ENCODE data around the gene CRLF2. TPM values are rescaled to one million over a fixed set of nuclear protein-coding genes. Genes with fewer than 3 reads are reported as not detected.

The CRLF2 gene
- total RNA-seq, 1 experiment from 2014 or later: 0.34 TPM

DNA sequence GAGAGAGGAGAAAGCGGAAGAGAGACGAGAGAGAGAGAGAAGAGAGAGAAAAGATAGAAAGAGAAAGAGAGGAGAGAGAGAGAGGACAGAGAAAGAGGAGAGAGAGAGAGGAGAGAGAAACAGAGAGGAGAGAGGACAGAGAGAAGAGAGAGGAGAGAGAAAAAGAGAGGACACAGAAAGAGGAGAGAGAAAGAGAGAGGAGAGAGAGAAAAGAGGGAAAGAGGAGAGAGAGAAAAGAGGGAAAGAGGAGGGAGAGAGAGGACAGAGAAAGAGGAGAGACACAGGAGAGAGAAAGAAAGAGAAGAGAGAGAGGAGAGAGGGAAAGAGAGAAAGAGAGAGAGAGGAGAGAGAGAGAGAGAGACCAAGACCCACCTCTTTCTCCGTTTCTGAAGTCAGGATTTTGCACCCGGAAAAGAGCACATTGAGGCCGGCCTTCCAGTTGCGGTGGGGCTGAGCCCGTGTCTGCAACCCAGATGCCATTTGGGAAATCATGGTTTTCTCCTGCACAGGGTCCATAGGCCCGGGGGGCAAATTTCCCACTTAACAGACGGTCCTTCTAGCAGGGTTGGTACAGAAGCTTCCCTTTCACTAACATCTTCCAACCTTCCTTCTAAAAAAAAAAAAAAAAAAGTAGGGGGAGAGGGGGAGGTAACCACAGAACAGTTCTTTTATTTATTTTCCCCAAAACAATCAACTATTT lies 60.9 kb downstream of the CRLF2 start (continued):
- TF ChIP-seq, protein P1, sequence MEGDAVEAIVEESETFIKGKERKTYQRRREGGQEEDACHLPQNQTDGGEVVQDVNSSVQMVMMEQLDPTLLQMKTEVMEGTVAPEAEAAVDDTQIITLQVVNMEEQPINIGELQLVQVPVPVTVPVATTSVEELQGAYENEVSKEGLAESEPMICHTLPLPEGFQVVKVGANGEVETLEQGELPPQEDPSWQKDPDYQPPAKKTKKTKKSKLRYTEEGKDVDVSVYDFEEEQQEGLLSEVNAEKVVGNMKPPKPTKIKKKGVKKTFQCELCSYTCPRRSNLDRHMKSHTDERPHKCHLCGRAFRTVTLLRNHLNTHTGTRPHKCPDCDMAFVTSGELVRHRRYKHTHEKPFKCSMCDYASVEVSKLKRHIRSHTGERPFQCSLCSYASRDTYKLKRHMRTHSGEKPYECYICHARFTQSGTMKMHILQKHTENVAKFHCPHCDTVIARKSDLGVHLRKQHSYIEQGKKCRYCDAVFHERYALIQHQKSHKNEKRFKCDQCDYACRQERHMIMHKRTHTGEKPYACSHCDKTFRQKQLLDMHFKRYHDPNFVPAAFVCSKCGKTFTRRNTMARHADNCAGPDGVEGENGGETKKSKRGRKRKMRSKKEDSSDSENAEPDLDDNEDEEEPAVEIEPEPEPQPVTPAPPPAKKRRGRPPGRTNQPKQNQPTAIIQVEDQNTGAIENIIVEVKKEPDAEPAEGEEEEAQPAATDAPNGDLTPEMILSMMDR (IDR thresholded peaks at IDR 0.05 in 2 of 3, conservative IDR thresholded peaks at IDR 0.05 in 1 of 3; ENCODE audit: borderline replicate concordance in 1 of 3, insufficient read depth in 1 of 3, low read depth in 2 of 3, low read length in 2 of 3): no peak
- TF ChIP-seq POLR2A (IDR thresholded peaks at IDR 0.05; ENCODE audit: borderline replicate concordance, extremely low read depth, insufficient read depth, insufficient read length) (no peak), YY1 (IDR thresholded peaks at IDR 0.05; ENCODE audit: extremely low read depth, insufficient replicate concordance, low read depth, low read length) (no peak), ZFX (IDR thresholded peaks at IDR 0.05) (no peak), CEBPB (IDR thresholded peaks at IDR 0.05; ENCODE audit: low read depth) (no peak), SP1 (IDR thresholded peaks at IDR 0.05; ENCODE audit: low read depth) (no peak), FOSL1 (IDR thresholded peaks at IDR 0.05; ENCODE audit: low read depth) (no peak), POLR2AphosphoS5 (IDR thresholded peaks at IDR 0.05; ENCODE audit: low read depth, low read length) (no peak), TCF7L2 (IDR thresholded peaks at IDR 0.05; ENCODE audit: borderline replicate concordance, extremely low read depth, insufficient read depth, insufficient read length) (no peak), ZNF274 (IDR thresholded peaks at IDR 0.05; ENCODE audit: low read depth, low read length) (no peak)

DNA sequence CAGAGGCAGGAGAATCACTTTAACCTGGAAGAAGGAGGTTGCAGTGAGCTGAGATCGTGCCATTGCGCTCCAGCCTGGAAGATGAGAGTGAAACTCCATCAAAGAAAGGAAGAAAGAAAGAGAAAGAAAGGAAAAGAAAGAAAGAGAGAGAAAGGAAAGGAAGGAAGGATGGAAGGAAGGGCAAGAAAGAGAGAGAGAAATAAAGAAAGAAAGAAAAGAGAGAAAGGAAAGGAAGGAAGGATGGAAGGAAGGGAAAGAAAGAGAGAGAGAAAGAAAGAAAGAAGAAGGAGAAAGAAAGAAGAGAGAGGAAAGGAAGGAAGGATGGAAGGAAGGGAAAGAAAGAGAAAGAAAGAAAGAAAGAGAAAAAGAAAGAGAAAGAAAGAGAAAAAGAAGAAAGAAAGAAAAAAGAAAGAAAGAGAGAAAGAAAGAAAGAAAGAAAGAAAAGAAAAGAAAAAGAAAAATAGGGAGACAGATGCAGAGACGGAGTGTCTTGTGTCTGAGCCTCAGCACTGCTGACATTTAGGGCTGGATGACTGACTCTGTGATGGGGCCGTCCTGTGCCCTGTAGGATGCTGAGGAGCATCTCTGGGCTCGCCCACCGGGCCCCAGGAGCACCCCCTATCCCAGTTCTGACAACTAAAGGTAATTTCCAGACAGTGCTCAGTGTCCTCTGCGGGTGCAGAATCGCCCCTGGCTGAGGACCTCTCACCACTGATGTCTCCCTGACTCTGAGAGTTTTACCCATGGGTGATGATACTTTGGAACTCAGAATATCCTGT lies 61.7 kb downstream of the CRLF2 start:
- H3K4me3 ChIP-seq (replicated peaks in 1 of 2; ENCODE audit: low read depth in 1 of 2, low read length in 2 of 2): no peak overlapping the region
- H2AFZ ChIP-seq (ENCODE audit: low read depth, low read length, poor library complexity, severe bottlenecking): no peak overlapping the region
- no peaks in the 10 kb centered on the region for H3K9me3 ChIP-seq (ENCODE audit: control insufficient read depth in 1 of 2, insufficient read depth in 1 of 2, low read depth in 1 of 2, low read length in 2 of 2)
- H3K36me3 ChIP-seq (ENCODE audit: control insufficient read depth in 1 of 2, insufficient read depth in 2 of 2, low read length in 2 of 2): no peaks in the 10 kb centered on the region
- ATAC-seq: no peak
- CTCF ChIA-PET: no interaction called here
- TF ChIP-seq CEBPB (IDR thresholded peaks at IDR 0.05; ENCODE audit: low read depth): no peak
- no peak for TF ChIP-seq ELF1 (IDR thresholded peaks at IDR 0.05; ENCODE audit: borderline replicate concordance, low read depth)
- no peak for TF ChIP-seq SRF (IDR thresholded peaks at IDR 0.05; ENCODE audit: low read depth)
- TF ChIP-seq, protein P2, sequence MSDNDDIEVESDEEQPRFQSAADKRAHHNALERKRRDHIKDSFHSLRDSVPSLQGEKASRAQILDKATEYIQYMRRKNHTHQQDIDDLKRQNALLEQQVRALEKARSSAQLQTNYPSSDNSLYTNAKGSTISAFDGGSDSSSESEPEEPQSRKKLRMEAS (IDR thresholded peaks at IDR 0.05): no peak
- TF ChIP-seq ZFX (IDR thresholded peaks at IDR 0.05): no peak
- TF ChIP-seq CBX3 (IDR thresholded peaks at IDR 0.05; ENCODE audit: low read depth): no peak
- TF ChIP-seq, protein P3, sequence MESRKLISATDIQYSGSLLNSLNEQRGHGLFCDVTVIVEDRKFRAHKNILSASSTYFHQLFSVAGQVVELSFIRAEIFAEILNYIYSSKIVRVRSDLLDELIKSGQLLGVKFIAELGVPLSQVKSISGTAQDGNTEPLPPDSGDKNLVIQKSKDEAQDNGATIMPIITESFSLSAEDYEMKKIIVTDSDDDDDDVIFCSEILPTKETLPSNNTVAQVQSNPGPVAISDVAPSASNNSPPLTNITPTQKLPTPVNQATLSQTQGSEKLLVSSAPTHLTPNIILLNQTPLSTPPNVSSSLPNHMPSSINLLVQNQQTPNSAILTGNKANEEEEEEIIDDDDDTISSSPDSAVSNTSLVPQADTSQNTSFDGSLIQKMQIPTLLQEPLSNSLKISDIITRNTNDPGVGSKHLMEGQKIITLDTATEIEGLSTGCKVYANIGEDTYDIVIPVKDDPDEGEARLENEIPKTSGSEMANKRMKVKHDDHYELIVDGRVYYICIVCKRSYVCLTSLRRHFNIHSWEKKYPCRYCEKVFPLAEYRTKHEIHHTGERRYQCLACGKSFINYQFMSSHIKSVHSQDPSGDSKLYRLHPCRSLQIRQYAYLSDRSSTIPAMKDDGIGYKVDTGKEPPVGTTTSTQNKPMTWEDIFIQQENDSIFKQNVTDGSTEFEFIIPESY (IDR thresholded peaks at IDR 0.05; ENCODE audit: extremely low read depth, insufficient replicate concordance, low read length): no peak
- peaks cover 0 to 4% of the 10 kb centered on the region in 2 experiments; a peak in 1 of 4 replicates for H3K4me1 ChIP-seq (ENCODE audit: control insufficient read depth in 1 of 2, insufficient read depth in 2 of 2, low read length in 2 of 2)
- peaks cover 5% of the 10 kb centered on the region; the same call in 1 of the 2 replicates for H3K27me3 ChIP-seq (ENCODE audit: insufficient read depth, low read length)
- no peak overlapping the region for H3K9ac ChIP-seq (ENCODE audit: low read length)
- no peak for DNase-seq (ENCODE audit: low read depth, low spot score)
- H3K4me2 ChIP-seq (ENCODE audit: low read length): no peak overlapping the region
- no peaks in the 10 kb centered on the region for H3K79me2 ChIP-seq (ENCODE audit: insufficient read depth, low read length)
- RAD21 ChIA-PET (ENCODE audit: low non-redundant PET in 1 of 2, low total read pairs in 2 of 2, uncharacterized antibody in 2 of 2, unreplicated experiment in 2 of 2): no interaction called here
- no peaks in the 10 kb centered on the region for H4K20me1 ChIP-seq (ENCODE audit: insufficient read depth)
- intact Hi-C loops (cut with micrococcal nuclease): no loop called here
- H3K27ac ChIP-seq (ENCODE audit: low read depth, low read length): no peak overlapping the region
- POLR2A ChIA-PET: no interaction called here
- BruUV-seq (replicated peaks): no TSS peak
- no peaks in the 10 kb centered on the region for H3K9me2 ChIP-seq (ENCODE audit: insufficient read depth)
